ENCODE measurements around the gene XXYLT1. TPM values are rescaled to one million over a fixed set of nuclear protein-coding genes. Genes with fewer than 3 reads are reported as not detected.

The XXYLT1 gene
- polyA plus RNA-seq, 2 of the 4 experiments (the other 2 are of a cell fraction): 11.9 to 12.0 TPM

GRCh38 chr3:195268576-195269309 lies 2.2 kb downstream of the XXYLT1 start:
- CTCF ChIA-PET: interaction anchor here (0.6 to 8.3 kb wide), 6 partner anchors 7 to 586 kb away, joined by 3 to 186 read pairs (median 28); no protein-coding TSS in a partner anchor
- no peak for FAIRE-seq
- H3K4me3 ChIP-seq: no peak overlapping the region

GRCh38 chr3:195267096-195267495 lies 3.9 kb downstream of the XXYLT1 start:
- Histone ChIP-seq H3K27ac (no peak overlapping the region), H3K4me3 (no peak overlapping the region), H3K4me2 (no peak overlapping the region), H3K9me3 (no peaks in the 10 kb centered on the region), H3K4me1 (peaks cover 12% of the 10 kb centered on the region)
- TF ChIP-seq FOXS1 (CRISPR knock-in tag; IDR thresholded peaks at IDR 0.05) (no peak), HMGXB4 (CRISPR knock-in tag; IDR thresholded peaks at IDR 0.05; ENCODE audit: borderline replicate concordance) (no peak), NR3C1 (IDR thresholded peaks at IDR 0.05) (no peak), FOSB (CRISPR knock-in tag; IDR thresholded peaks at IDR 0.05) (no peak), POLR2AphosphoS2 (conservative IDR thresholded peaks at IDR 0.05; ENCODE audit: low read length) (no peak), USF2 (IDR thresholded peaks at IDR 0.05) (no peak), SMC3 (IDR thresholded peaks at IDR 0.05) (no peak), ESRRA (IDR thresholded peaks at IDR 0.05; ENCODE audit: borderline replicate concordance, low read length) (no peak), EP300 (IDR thresholded peaks at IDR 0.05) (no peak), ELK1 (IDR thresholded peaks at IDR 0.05; ENCODE audit: low read depth, low read length) (no peak), TFCP2L1 (CRISPR knock-in tag; IDR thresholded peaks at IDR 0.05) (no peak), POLR2A (IDR thresholded peaks at IDR 0.05; ENCODE audit: low read length) (no peak), ZFP36 (IDR thresholded peaks at IDR 0.05; ENCODE audit: borderline replicate concordance, partially characterized antibody) (no peak), RFX5 (IDR thresholded peaks at IDR 0.05) (no peak), PBX3 (IDR thresholded peaks at IDR 0.05) (no peak), RCOR1 (IDR thresholded peaks at IDR 0.05; ENCODE audit: low read depth, low read length) (no peak), CHD2 (IDR thresholded peaks at IDR 0.05; ENCODE audit: low read length, partially characterized antibody) (no peak), EHF (CRISPR knock-in tag; IDR thresholded peaks at IDR 0.05) (no peak), KDM5A (IDR thresholded peaks at IDR 0.05) (no peak)
- ChIA-PET CTCF (interaction anchor here (1.3 to 7.1 kb wide), 2 partner anchors 585 to 595 kb away, joined by 8 to 59 read pairs; partner anchors contain the start of gene LSG1), POLR2A (no interaction called here)
- DNase-seq (ENCODE audit: low read depth in 1 of 2, low spot score in 1 of 2) (no peak), ATAC-seq (no peak), FAIRE-seq (no peak)
- WGBS (ENCODE audit: missing lambda C conversion rate): 85% methylated on average over 3 of the region's 3 CpGs

More at GRCh38 chr3:195268576-195269309, 2.2 kb downstream of the XXYLT1 start:
- H3K4me1 ChIP-seq: peaks cover 12% of the 10 kb centered on the region
- WGBS (ENCODE audit: missing lambda C conversion rate): 96% methylated on average over 11 of the region's 11 CpGs
- no peak for TF ChIP-seq ELK1 (IDR thresholded peaks at IDR 0.05; ENCODE audit: low read depth, low read length)
- no peak for TF ChIP-seq CTCF (IDR thresholded peaks at IDR 0.05)
- no peak for TF ChIP-seq CEBPB (IDR thresholded peaks at IDR 0.05)
- TF ChIP-seq NPAS2 (CRISPR knock-in tag; IDR thresholded peaks at IDR 0.05; ENCODE audit: borderline replicate concordance): no peak
- TF ChIP-seq KDM5A (IDR thresholded peaks at IDR 0.05): no peak
- TF ChIP-seq MYC (IDR thresholded peaks at IDR 0.05; ENCODE audit: borderline replicate concordance, low read length): no peak
- TF ChIP-seq TFCP2L1 (CRISPR knock-in tag; IDR thresholded peaks at IDR 0.05): no peak
- TF ChIP-seq CHD2 (IDR thresholded peaks at IDR 0.05; ENCODE audit: low read length, partially characterized antibody): no peak
- no peak for TF ChIP-seq KDM1A (IDR thresholded peaks at IDR 0.05; ENCODE audit: low read depth)
- no peak for TF ChIP-seq HOXA7 (CRISPR knock-in tag; IDR thresholded peaks at IDR 0.05)
- H3K4me2 ChIP-seq: peak overlapping the region; percentile 95
- no peak for DNase-seq (ENCODE audit: low read depth in 1 of 2, low spot score in 1 of 2)
- POLR2A ChIA-PET: no interaction called here
- no peak overlapping the region for H3K27ac ChIP-seq
- ATAC-seq: no peak
- H3K9me3 ChIP-seq: no peaks in the 10 kb centered on the region

Measured in A549 (cell line).